Panc1 (cell line): ENCODE results near the gene PRKCZ. TPM values are rescaled to one million over a fixed set of nuclear protein-coding genes. Genes with fewer than 3 reads are reported as not detected.

Experiments used
- ATAC-seq: fragments of 200-7000 bp; cut with Tn5 transposase; 2 replicates; pipeline ENCODE4 v1.9.1; 2020; ENCODE audit warnings: mild to moderate bottlenecking, moderate library complexity
- BruUV-seq: library from RNA; stranded (reverse); fragments of 400-500 nt; replicated peaks from 2 replicates; lab custom pipeline; 2021; lab: Mats Ljungman, UMichigan
- CTCF ChIA-PET: fragments of 300-600 bp; sonication (Branson Sonifier 250); formaldehyde crosslinking; loops from one replicate; lab custom pipeline; 2022; ENCODE audit warnings: antibody characterized with exemption; lab: Charles Lee
- POLR2A ChIA-PET: fragments of 300-600 bp; sonication (Branson Sonifier 250); formaldehyde crosslinking; loops from one replicate; lab custom pipeline; 2022; ENCODE audit warnings: antibody characterized with exemption; lab: Charles Lee
- DNase-seq: peaks from one replicate; pipeline ENCODE4 v3.0.0-alpha.2; 2010; ENCODE audit warnings: low read depth, low spot score
- H3K27ac ChIP-seq: 2 replicates; pipeline ENCODE4 v1.5.1; 2011; ENCODE audit warnings: mild to moderate bottlenecking, low read length, inconsistent platforms
- H3K27me3 ChIP-seq: fragments of 200-500 bp; sonication (Bioruptor generic); 2 replicates; pipeline ENCODE4 v1.6.0; 2014; ENCODE audit warnings: low read length, inconsistent platforms; ENCODE audit not compliant: control insufficient read depth, insufficient read depth
- H3K36me3 ChIP-seq: fragments of 200-500 bp; sonication (Bioruptor generic); 2 replicates; pipeline ENCODE4 v1.5.1; 2014; ENCODE audit warnings: inconsistent platforms, mild to moderate bottlenecking, low read length, moderate library complexity; ENCODE audit not compliant: control insufficient read depth, insufficient read depth
- H3K4me1 ChIP-seq: 2 replicates; pipeline ENCODE4 v1.5.1; 2011; ENCODE audit warnings: inconsistent platforms, mild to moderate bottlenecking, low read length, moderate library complexity; ENCODE audit not compliant: control insufficient read depth, insufficient read depth
- H3K4me3 ChIP-seq, 2 experiments: 2 replicates each; pipeline ENCODE4 v1.5.1; 2011 to 2012; ENCODE audit warnings: low read depth in 2 of 2, low read length in 2 of 2, mild to moderate bottlenecking in 2 of 2, inconsistent platforms in 1 of 2, moderate library complexity in 1 of 2
- H3K9me3 ChIP-seq: fragments of 200-500 bp; sonication (Bioruptor generic); 2 replicates; pipeline ENCODE4 v1.5.1; 2014; ENCODE audit warnings: low read depth, mild to moderate bottlenecking, inconsistent platforms, low read length, moderate library complexity; ENCODE audit not compliant: control insufficient read depth, insufficient read depth
- POLR2AphosphoS5 ChIP-seq: IDR thresholded peaks from 2 replicates; pipeline ENCODE4 v1.6.1; 2012; ENCODE audit warnings: mild to moderate bottlenecking, low read depth, low read length, moderate library complexity
- SIN3A ChIP-seq: IDR thresholded peaks from 2 replicates; pipeline ENCODE4 v1.6.1; 2012; ENCODE audit warnings: low read depth, mild to moderate bottlenecking, low read length, moderate library complexity, borderline replicate concordance; ENCODE audit not compliant: insufficient read depth
- TCF7L2 ChIP-seq: IDR thresholded peaks from 2 replicates; pipeline ENCODE4 v1.6.1; 2011; ENCODE audit warnings: mild to moderate bottlenecking, low read depth, low read length, inconsistent platforms
- in situ Hi-C: cut with HindIII; loops from 2 replicates; pipeline ENCODE4 v1.10.0; 2016; ENCODE audit warnings: low sequenced_read_pairs, low pct_unique_long_range_greater_than_20kb
- intact Hi-C: fragments of 100-400 bp; cut with micrococcal nuclease; formaldehyde crosslinking; loops from one replicate; pipeline ENCODE4 v1.10.0; 2022; ENCODE audit not compliant: unreplicated experiment
- total RNA-seq: library from RNA; stranded (reverse); gene quantifications from one replicate; pipeline ENCODE4 v1.2.1, GENCODE V29; 2021; ENCODE audit not compliant: unreplicated experiment
- TF ChIP-seq, protein P1 (sequence below): fragments of 450-650 bp; IDR thresholded peaks from 2 replicates; pipeline ENCODE4 v1.5.1; 2017; ENCODE audit warnings: mild to moderate bottlenecking
- TF ChIP-seq, protein P2 (sequence below), 2 experiments: IDR thresholded peaks; 2 replicates each; pipeline ENCODE4 v1.6.1; 2011 to 2012; ENCODE audit warnings: low read depth in 2 of 2, control low read depth in 1 of 2, low read length in 1 of 2, mild to moderate bottlenecking in 1 of 2, moderate library complexity in 1 of 2; ENCODE audit not compliant: insufficient read depth in 1 of 2

The PRKCZ gene
- total RNA-seq, 1 experiment from 2014 or later, result 26.7 TPM

DNA sequence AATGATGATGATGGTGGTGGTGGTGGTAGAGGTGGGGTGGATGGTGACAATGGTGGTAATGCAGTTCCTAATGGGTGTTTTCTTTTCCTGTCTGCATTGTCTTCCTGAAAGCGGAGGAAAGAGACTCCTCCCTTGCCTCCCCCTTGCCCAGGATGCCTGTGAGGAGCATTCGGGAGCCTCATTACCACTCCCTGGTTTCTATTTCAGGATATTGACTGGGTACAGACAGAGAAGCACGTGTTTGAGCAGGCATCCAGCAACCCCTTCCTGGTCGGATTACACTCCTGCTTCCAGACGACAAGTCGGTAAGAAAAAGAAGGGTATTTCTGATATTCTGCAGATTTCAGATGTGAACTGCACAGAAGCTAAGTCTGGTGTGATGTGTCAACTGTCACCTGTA, 105.6 kb downstream of the PRKCZ start:
- intact Hi-C loops (no loop called here), in situ Hi-C loops (no loop called here)
- Histone ChIP-seq H3K4me3 (no peak overlapping the region), H3K27me3 (no peaks in the 10 kb centered on the region), H3K4me1 (no peaks in the 10 kb centered on the region), H3K9me3 (no peaks in the 10 kb centered on the region), H3K36me3 (no peaks in the 10 kb centered on the region), H3K27ac (no peak overlapping the region)
- POLR2A ChIA-PET, result no interaction called here
- no peak for TF ChIP-seq TCF7L2
- TF ChIP-seq, protein P1, sequence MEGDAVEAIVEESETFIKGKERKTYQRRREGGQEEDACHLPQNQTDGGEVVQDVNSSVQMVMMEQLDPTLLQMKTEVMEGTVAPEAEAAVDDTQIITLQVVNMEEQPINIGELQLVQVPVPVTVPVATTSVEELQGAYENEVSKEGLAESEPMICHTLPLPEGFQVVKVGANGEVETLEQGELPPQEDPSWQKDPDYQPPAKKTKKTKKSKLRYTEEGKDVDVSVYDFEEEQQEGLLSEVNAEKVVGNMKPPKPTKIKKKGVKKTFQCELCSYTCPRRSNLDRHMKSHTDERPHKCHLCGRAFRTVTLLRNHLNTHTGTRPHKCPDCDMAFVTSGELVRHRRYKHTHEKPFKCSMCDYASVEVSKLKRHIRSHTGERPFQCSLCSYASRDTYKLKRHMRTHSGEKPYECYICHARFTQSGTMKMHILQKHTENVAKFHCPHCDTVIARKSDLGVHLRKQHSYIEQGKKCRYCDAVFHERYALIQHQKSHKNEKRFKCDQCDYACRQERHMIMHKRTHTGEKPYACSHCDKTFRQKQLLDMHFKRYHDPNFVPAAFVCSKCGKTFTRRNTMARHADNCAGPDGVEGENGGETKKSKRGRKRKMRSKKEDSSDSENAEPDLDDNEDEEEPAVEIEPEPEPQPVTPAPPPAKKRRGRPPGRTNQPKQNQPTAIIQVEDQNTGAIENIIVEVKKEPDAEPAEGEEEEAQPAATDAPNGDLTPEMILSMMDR, result no peak
- no peak for TF ChIP-seq POLR2AphosphoS5
- TF ChIP-seq, protein P2, sequence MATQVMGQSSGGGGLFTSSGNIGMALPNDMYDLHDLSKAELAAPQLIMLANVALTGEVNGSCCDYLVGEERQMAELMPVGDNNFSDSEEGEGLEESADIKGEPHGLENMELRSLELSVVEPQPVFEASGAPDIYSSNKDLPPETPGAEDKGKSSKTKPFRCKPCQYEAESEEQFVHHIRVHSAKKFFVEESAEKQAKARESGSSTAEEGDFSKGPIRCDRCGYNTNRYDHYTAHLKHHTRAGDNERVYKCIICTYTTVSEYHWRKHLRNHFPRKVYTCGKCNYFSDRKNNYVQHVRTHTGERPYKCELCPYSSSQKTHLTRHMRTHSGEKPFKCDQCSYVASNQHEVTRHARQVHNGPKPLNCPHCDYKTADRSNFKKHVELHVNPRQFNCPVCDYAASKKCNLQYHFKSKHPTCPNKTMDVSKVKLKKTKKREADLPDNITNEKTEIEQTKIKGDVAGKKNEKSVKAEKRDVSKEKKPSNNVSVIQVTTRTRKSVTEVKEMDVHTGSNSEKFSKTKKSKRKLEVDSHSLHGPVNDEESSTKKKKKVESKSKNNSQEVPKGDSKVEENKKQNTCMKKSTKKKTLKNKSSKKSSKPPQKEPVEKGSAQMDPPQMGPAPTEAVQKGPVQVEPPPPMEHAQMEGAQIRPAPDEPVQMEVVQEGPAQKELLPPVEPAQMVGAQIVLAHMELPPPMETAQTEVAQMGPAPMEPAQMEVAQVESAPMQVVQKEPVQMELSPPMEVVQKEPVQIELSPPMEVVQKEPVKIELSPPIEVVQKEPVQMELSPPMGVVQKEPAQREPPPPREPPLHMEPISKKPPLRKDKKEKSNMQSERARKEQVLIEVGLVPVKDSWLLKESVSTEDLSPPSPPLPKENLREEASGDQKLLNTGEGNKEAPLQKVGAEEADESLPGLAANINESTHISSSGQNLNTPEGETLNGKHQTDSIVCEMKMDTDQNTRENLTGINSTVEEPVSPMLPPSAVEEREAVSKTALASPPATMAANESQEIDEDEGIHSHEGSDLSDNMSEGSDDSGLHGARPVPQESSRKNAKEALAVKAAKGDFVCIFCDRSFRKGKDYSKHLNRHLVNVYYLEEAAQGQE (IDR thresholded peaks at IDR 0.05; ENCODE audit: insufficient read depth in 1 of 2, low read depth in 2 of 2, low read length in 1 of 2), result no peak
- no peak for TF ChIP-seq SIN3A
- no peak for ATAC-seq
- no TSS peak for BruUV-seq
- CTCF ChIA-PET, result no interaction called here
- DNase-seq, result no peak

DNA sequence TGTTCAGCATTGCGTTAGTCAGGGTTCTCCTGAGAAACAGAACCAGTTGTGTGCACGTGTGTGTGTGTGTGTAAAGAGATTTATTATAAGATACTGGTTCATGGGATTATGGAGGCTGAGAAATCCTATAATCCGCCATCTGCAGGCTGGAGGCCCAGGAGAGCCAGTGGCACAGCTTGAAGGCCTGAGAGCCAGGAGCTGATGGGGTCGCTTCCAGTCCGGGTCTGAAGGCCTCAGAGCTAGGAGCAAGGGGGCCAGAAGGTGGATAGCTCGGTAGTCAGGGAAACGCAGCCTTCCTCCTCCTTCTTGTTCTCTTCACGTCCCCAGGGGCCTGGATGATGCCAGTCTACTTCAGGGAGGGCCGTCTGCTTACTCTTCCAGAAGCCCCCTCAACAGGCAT, 106.7 kb downstream of the PRKCZ start:
- no peak for ATAC-seq
- Histone ChIP-seq H3K4me1 (no peaks in the 10 kb centered on the region), H3K36me3 (no peaks in the 10 kb centered on the region), H3K4me3 (no peak overlapping the region), H3K9me3 (no peaks in the 10 kb centered on the region), H3K27me3 (no peaks in the 10 kb centered on the region), H3K27ac (no peak overlapping the region)
- TF ChIP-seq, protein P2 (IDR thresholded peaks at IDR 0.05; ENCODE audit: insufficient read depth in 1 of 2, low read depth in 2 of 2, low read length in 1 of 2), result no peak
- TF ChIP-seq TCF7L2 (no peak), SIN3A (no peak), POLR2AphosphoS5 (no peak)
- TF ChIP-seq, protein P1, result no peak
- DNase-seq, result no peak
- ChIA-PET CTCF (interaction anchor here (0.6 to 0.9 kb wide), 3 partner anchors 11 to 883 kb away, joined by 3 to 4 read pairs (median 3); partner anchors contain the start of gene UBE2J2), POLR2A (no interaction called here)
- BruUV-seq, result no TSS peak
- intact Hi-C loops, result no loop called here
- in situ Hi-C loops, result no loop called here
